ENCODE data around the gene CLCN2. TPM values are rescaled to one million over a fixed set of nuclear protein-coding genes. Genes with fewer than 3 reads are reported as not detected.

CLCN2 gene
- total and polyA plus RNA-seq, 2 experiments from 2014 or later, result 1.2 to 1.3 TPM

DNA sequence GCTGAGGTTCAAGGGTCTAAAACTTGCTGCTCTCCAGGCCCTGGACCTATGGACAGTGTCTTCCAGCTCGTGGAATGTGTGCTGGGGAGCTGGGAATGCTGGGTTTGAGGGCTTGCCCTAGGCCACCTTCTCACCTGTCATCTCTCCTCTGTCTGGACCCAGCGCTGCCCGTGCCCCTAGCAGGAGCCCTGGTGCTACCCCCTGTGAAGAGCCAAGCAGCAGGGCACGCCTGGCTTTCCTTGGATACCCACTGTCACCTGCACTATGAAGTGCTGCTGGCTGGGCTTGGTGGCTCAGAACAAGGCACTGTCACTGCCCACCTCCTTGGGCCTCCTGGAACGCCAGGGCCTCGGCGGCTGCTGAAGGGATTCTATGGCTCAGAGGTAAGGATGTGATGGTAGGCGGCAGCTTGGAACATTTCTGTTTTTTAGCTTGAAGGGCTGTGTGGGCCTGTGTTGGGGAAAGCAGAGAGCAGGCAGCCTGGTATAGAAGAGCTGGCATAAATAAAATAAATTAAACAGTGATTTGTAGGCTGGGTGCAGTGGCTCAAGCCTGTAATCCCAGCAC, 23.5 kb upstream of the CLCN2 start:
- no peaks in the 10 kb centered on the region for H3K36me3 ChIP-seq (ENCODE audit: low read depth)
- no peaks in the 10 kb centered on the region for H3K4me1 ChIP-seq (ENCODE audit: insufficient read depth)
- no peak overlapping the region for H3K9ac ChIP-seq
- H3K27me3 ChIP-seq (replicated peaks; ENCODE audit: insufficient read depth), result peaks cover 22% of the 10 kb centered on the region
- no peaks in the 10 kb centered on the region for H3K79me2 ChIP-seq (ENCODE audit: insufficient read depth)
- H3K27ac ChIP-seq, result no peak overlapping the region
- WGBS, 2 experiments (ENCODE audit: low coverage in 1 of 2, low lambda C conversion rate in 2 of 2, missing lambda C conversion rate in 2 of 2), result 89 to 92% methylated on average over 8 of the region's 8 CpGs
- no peaks in the 10 kb centered on the region for H4K20me1 ChIP-seq (ENCODE audit: insufficient read depth)
- in situ Hi-C loops (cut with MboI), result no loop called here
- no peak overlapping the region for H3K4me2 ChIP-seq (ENCODE audit: unreplicated experiment)
- DNase-seq, result no peak
- no peaks in the 10 kb centered on the region for H3K9me2 ChIP-seq (ENCODE audit: insufficient read depth)
- no peak overlapping the region for H2AFZ ChIP-seq
- H3K4me3 ChIP-seq, result no peak overlapping the region
- TF ChIP-seq EZH2phosphoT487 (IDR thresholded peaks at IDR 0.05; ENCODE audit: insufficient read depth, low read depth) (no peak), EZH2 (IDR thresholded peaks at IDR 0.05; ENCODE audit: insufficient read depth, poor library complexity, severe bottlenecking) (no peak)
- no peaks in the 10 kb centered on the region for H3F3A ChIP-seq (ENCODE audit: insufficient read depth)
- H3K9me3 ChIP-seq (ENCODE audit: low read depth), result no peaks in the 10 kb centered on the region

- H3K27me3 ChIP-seq (replicated peaks; ENCODE audit: insufficient read depth), result peaks cover 23% of the 10 kb centered on the region
- H3K27ac ChIP-seq, result no peak overlapping the region
- no peaks in the 10 kb centered on the region for H3K4me1 ChIP-seq (ENCODE audit: insufficient read depth)
- no peak overlapping the region for H2AFZ ChIP-seq
- TF ChIP-seq EZH2 (IDR thresholded peaks at IDR 0.05; ENCODE audit: insufficient read depth, poor library complexity, severe bottlenecking) (no peak), EZH2phosphoT487 (IDR thresholded peaks at IDR 0.05; ENCODE audit: insufficient read depth, low read depth) (no peak)
- no peak overlapping the region for H3K9ac ChIP-seq
- in situ Hi-C loops (cut with MboI), result no loop called here
- no peaks in the 10 kb centered on the region for H3F3A ChIP-seq (ENCODE audit: insufficient read depth)
- DNase-seq, result no peak
- H3K9me2 ChIP-seq (ENCODE audit: insufficient read depth), result no peaks in the 10 kb centered on the region
- no peaks in the 10 kb centered on the region for H3K9me3 ChIP-seq (ENCODE audit: low read depth)
- H3K79me2 ChIP-seq (ENCODE audit: insufficient read depth), result no peaks in the 10 kb centered on the region
- WGBS, 2 experiments (ENCODE audit: low coverage in 1 of 2, low lambda C conversion rate in 2 of 2, missing lambda C conversion rate in 2 of 2), result 72 to 77% methylated on average over 9 of the region's 9 CpGs
- no peaks in the 10 kb centered on the region for H3K36me3 ChIP-seq (ENCODE audit: low read depth)
- no peak overlapping the region for H3K4me3 ChIP-seq
- H3K4me2 ChIP-seq (ENCODE audit: unreplicated experiment), result no peak overlapping the region
- H4K20me1 ChIP-seq (ENCODE audit: insufficient read depth), result no peaks in the 10 kb centered on the region
These were observed 22.9 kb upstream of the CLCN2 start for GRCh38 chr3:184384342-184384741.

DNA sequence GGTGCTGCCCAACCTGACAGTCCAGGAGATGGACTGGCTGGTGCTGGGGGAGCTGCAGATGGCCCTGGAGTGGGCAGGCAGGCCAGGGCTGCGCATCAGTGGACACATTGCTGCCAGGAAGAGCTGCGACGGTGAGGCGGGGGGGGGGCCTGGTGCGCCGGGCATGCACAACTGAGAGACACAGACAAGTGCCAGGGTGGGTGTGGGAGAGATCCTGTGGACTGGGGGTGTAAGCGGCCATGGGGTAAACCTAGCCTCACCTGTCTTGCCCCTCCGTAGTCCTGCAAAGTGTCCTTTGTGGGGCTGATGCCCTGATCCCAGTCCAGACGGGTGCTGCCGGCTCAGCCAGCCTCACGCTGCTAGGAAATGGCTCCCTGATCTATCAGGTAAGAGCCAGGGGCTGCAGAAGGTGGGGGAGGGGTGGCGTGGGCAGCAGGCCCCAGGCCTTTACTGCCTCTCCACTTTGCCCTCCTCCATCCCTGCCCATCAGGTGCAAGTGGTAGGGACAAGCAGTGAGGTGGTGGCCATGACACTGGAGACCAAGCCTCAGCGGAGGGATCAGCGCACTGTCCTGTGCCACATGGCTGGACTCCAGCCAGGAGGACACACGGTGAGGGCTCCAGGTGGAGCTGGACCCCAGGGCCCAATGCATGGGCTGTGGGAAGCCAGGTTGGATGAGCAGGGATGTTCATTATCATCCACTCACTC, 21.8 kb upstream of the CLCN2 start:
- in situ Hi-C loops (cut with MboI), result no loop called here
- Histone ChIP-seq H3K9me2 (ENCODE audit: insufficient read depth) (no peaks in the 10 kb centered on the region), H4K20me1 (ENCODE audit: insufficient read depth) (no peaks in the 10 kb centered on the region)

GRCh38 chr3:184382326-184383032, 21.1 kb upstream of the CLCN2 start:
- Histone ChIP-seq H3K9me2 (ENCODE audit: insufficient read depth) (no peaks in the 10 kb centered on the region), H3K9ac (no peak overlapping the region), H4K20me1 (ENCODE audit: insufficient read depth) (no peaks in the 10 kb centered on the region), H3K4me2 (ENCODE audit: unreplicated experiment) (no peak overlapping the region), H3K9me3 (ENCODE audit: low read depth) (no peaks in the 10 kb centered on the region), H3K36me3 (ENCODE audit: low read depth) (no peaks in the 10 kb centered on the region), H3K4me3 (no peak overlapping the region), H3K4me1 (ENCODE audit: insufficient read depth) (no peaks in the 10 kb centered on the region), H2AFZ (no peak overlapping the region), H3K79me2 (ENCODE audit: insufficient read depth) (no peaks in the 10 kb centered on the region), H3K27me3 (replicated peaks; ENCODE audit: insufficient read depth) (peaks cover 28% of the 10 kb centered on the region), H3K27ac (no peak overlapping the region), H3F3A (ENCODE audit: insufficient read depth) (no peaks in the 10 kb centered on the region)
- DNase-seq, result no peak
- 84 to 86% methylated on average over 15 to 16 of the region's 16 CpGs for WGBS, 2 experiments (ENCODE audit: low coverage in 1 of 2, low lambda C conversion rate in 2 of 2, missing lambda C conversion rate in 2 of 2)
- in situ Hi-C loops (cut with MboI), result no loop called here
- TF ChIP-seq EZH2phosphoT487 (IDR thresholded peaks at IDR 0.05; ENCODE audit: insufficient read depth, low read depth) (no peak), EZH2 (IDR thresholded peaks at IDR 0.05; ENCODE audit: insufficient read depth, poor library complexity, severe bottlenecking) (no peak)

More for the DNA sequence above, 21.8 kb upstream of the CLCN2 start:
- H3F3A ChIP-seq (ENCODE audit: insufficient read depth), result no peaks in the 10 kb centered on the region
- H2AFZ ChIP-seq, result no peak overlapping the region
- TF ChIP-seq EZH2phosphoT487 (IDR thresholded peaks at IDR 0.05; ENCODE audit: insufficient read depth, low read depth) (no peak), EZH2 (IDR thresholded peaks at IDR 0.05; ENCODE audit: insufficient read depth, poor library complexity, severe bottlenecking) (no peak)
- H3K9me3 ChIP-seq (ENCODE audit: low read depth), result no peaks in the 10 kb centered on the region
- H3K9ac ChIP-seq, result no peak overlapping the region
- no peak overlapping the region for H3K4me3 ChIP-seq
- peaks cover 28% of the 10 kb centered on the region for H3K27me3 ChIP-seq (replicated peaks; ENCODE audit: insufficient read depth)
- no peak overlapping the region for H3K4me2 ChIP-seq (ENCODE audit: unreplicated experiment)
- H3K79me2 ChIP-seq (ENCODE audit: insufficient read depth), result no peaks in the 10 kb centered on the region
- no peak for DNase-seq
- WGBS, 2 experiments (ENCODE audit: low coverage in 1 of 2, low lambda C conversion rate in 2 of 2, missing lambda C conversion rate in 2 of 2), result 82 to 85% methylated on average over 15 of the region's 15 CpGs
- H3K36me3 ChIP-seq (ENCODE audit: low read depth), result no peaks in the 10 kb centered on the region
- H3K4me1 ChIP-seq (ENCODE audit: insufficient read depth), result no peaks in the 10 kb centered on the region
- no peak overlapping the region for H3K27ac ChIP-seq

Data from GM23248 (cell line).